Type B pancreatic cell (in vitro differentiated cells): ENCODE measurements around the gene EPHA6. TPM values are rescaled to one million over a fixed set of nuclear protein-coding genes. Genes with fewer than 3 reads are reported as not detected.
"Not testable (repeated sequence)": the region's sequence is repeated elsewhere in the genome, so short reads cannot be mapped to it uniquely, and the experiment has no call there.

ENCODE experiments used
- DNase-seq: peaks from one replicate; pipeline ENCODE4 v3.0.0; 2021; ENCODE audit warnings: mixed read lengths; ENCODE audit not compliant: unreplicated experiment; ENCODE audit errors: extremely low spot score
- H3K27ac Mint-ChIP-seq: 2 replicates; pipeline ENCODE4 v1.8.0; 2021; ENCODE audit warnings: mild to moderate bottlenecking, mixed read lengths
- H3K27me3 Mint-ChIP-seq: 2 replicates; pipeline ENCODE4 v1.8.0; 2021; ENCODE audit warnings: mixed read lengths
- H3K36me3 Mint-ChIP-seq: 2 replicates; pipeline ENCODE4 v1.8.0; 2021; ENCODE audit warnings: mixed read lengths
- H3K4me1 Mint-ChIP-seq: one replicate; pipeline ENCODE4 v1.8.0; 2021; ENCODE audit warnings: mixed read lengths; ENCODE audit not compliant: unreplicated experiment
- H3K4me3 Mint-ChIP-seq: 2 replicates; pipeline ENCODE4 v1.8.0; 2021; ENCODE audit warnings: mild to moderate bottlenecking, mixed read lengths
- H3K9me3 Mint-ChIP-seq: 2 replicates; pipeline ENCODE4 v1.8.0; 2021; ENCODE audit warnings: mixed read lengths
- total RNA-seq: library from RNA; stranded (reverse); gene quantifications from 2 replicates; pipeline ENCODE4 v1.2.1, GENCODE V29; 2021; ENCODE audit warnings: low replicate concordance
- TF ChIP-seq, protein P1 (sequence below): fragments of 200-600 bp; sonication (generic); conservative IDR thresholded peaks from 2 replicates; pipeline ENCODE4 v1.5.0; 2021; ENCODE audit warnings: antibody characterized with exemption, mild to moderate bottlenecking

Gene EPHA6
- total RNA-seq, 1 donor from 2014 or later: 9.9 TPM

DNA sequence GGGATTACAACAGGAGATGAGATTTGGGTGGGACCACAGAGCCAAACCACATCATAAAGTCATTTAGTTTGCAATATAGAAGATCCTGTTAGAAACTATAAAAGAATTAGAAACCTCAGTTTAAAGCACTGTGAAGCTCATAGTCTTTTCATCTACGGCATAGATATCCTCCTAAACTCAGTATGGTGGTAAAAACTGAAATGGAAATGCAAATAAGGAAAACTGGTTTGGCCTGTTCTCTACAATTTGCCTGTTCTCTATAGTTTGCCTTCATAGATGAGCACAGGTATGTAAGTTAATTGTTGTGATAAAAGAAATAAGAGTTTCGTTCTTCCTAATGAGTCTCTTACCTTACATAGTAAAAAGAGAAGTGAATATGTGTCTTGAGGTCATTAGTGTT lies 618.5 kb downstream of the EPHA6 start:
- Mint-ChIP-seq H3K27ac (no peak overlapping the region), H3K4me3 (no peak overlapping the region), H3K27me3 (no peaks in the 10 kb centered on the region), H3K4me1 (no peaks in the 10 kb centered on the region), H3K9me3 (no peaks in the 10 kb centered on the region), H3K36me3 (no peaks in the 10 kb centered on the region)
- DNase-seq: no peak
- TF ChIP-seq, protein P1, sequence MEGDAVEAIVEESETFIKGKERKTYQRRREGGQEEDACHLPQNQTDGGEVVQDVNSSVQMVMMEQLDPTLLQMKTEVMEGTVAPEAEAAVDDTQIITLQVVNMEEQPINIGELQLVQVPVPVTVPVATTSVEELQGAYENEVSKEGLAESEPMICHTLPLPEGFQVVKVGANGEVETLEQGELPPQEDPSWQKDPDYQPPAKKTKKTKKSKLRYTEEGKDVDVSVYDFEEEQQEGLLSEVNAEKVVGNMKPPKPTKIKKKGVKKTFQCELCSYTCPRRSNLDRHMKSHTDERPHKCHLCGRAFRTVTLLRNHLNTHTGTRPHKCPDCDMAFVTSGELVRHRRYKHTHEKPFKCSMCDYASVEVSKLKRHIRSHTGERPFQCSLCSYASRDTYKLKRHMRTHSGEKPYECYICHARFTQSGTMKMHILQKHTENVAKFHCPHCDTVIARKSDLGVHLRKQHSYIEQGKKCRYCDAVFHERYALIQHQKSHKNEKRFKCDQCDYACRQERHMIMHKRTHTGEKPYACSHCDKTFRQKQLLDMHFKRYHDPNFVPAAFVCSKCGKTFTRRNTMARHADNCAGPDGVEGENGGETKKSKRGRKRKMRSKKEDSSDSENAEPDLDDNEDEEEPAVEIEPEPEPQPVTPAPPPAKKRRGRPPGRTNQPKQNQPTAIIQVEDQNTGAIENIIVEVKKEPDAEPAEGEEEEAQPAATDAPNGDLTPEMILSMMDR: no peak

- no peaks in the 10 kb centered on the region for H3K9me3 Mint-ChIP-seq
- no peaks in the 10 kb centered on the region for H3K4me1 Mint-ChIP-seq
- TF ChIP-seq, protein P1: no peak
- H3K27me3 Mint-ChIP-seq: no peaks in the 10 kb centered on the region
- H3K36me3 Mint-ChIP-seq: no peaks in the 10 kb centered on the region
- H3K27ac Mint-ChIP-seq: no peak overlapping the region
- no peak overlapping the region for H3K4me3 Mint-ChIP-seq
- no peak for DNase-seq
Measured at GRCh38 chr3:97438131-97438530, 623.7 kb downstream of the EPHA6 start.

DNA sequence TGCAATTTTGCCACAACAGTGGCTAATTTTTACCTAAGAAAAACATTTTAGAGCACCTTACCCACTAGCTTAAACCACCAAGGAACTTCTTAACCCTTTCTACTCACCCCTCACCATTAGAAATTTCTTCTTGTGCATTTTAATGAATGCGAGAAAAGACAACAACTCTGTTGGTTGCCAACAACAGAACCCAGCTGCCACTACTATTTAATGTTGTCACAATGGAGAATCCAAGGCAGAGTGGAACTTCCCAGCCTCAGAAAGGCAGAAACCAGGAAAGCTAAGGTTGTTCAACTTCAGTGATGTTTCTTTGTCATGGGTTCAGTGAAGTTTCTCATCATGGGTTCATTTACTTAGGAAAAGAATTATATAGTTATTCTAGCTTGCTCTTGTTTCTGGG lies 625.0 kb downstream of the EPHA6 start:
- H3K4me1 Mint-ChIP-seq: no peaks in the 10 kb centered on the region

GRCh38 chr3:97464035-97464434 lies 649.6 kb downstream of the EPHA6 start:
- Mint-ChIP-seq H3K9me3 (no peaks in the 10 kb centered on the region), H3K4me1 (no peaks in the 10 kb centered on the region), H3K36me3 (no peaks in the 10 kb centered on the region), H3K4me3 (no peak overlapping the region), H3K27me3 (no peaks in the 10 kb centered on the region), H3K27ac (no peak overlapping the region)
- no peak for DNase-seq
- TF ChIP-seq, protein P1: no peak

More for the DNA sequence above, 625.0 kb downstream of the EPHA6 start:
- Mint-ChIP-seq H3K36me3 (no peaks in the 10 kb centered on the region), H3K4me3 (no peak overlapping the region), H3K27ac (no peak overlapping the region), H3K27me3 (no peaks in the 10 kb centered on the region), H3K9me3 (no peaks in the 10 kb centered on the region)
- no peak for DNase-seq
- TF ChIP-seq, protein P1: no peak

GRCh38 chr3:97470481-97470880 lies 656.1 kb downstream of the EPHA6 start:
- H3K27ac Mint-ChIP-seq: no peak overlapping the region
- no peaks in the 10 kb centered on the region for H3K27me3 Mint-ChIP-seq
- H3K4me1 Mint-ChIP-seq: no peaks in the 10 kb centered on the region
- H3K9me3 Mint-ChIP-seq: no peaks in the 10 kb centered on the region
- TF ChIP-seq, protein P1: no peak
- DNase-seq: no peak
- H3K36me3 Mint-ChIP-seq: no peaks in the 10 kb centered on the region
- H3K4me3 Mint-ChIP-seq: no peak overlapping the region

GRCh38 chr3:97479740-97480139 lies 665.3 kb downstream of the EPHA6 start:
- Mint-ChIP-seq H3K36me3 (no peaks in the 10 kb centered on the region), H3K4me3 (no peak overlapping the region), H3K27ac (no peak overlapping the region), H3K4me1 (no peaks in the 10 kb centered on the region), H3K27me3 (no peaks in the 10 kb centered on the region), H3K9me3 (no peaks in the 10 kb centered on the region)
- no peak for DNase-seq
- TF ChIP-seq, protein P1: no peak

DNA sequence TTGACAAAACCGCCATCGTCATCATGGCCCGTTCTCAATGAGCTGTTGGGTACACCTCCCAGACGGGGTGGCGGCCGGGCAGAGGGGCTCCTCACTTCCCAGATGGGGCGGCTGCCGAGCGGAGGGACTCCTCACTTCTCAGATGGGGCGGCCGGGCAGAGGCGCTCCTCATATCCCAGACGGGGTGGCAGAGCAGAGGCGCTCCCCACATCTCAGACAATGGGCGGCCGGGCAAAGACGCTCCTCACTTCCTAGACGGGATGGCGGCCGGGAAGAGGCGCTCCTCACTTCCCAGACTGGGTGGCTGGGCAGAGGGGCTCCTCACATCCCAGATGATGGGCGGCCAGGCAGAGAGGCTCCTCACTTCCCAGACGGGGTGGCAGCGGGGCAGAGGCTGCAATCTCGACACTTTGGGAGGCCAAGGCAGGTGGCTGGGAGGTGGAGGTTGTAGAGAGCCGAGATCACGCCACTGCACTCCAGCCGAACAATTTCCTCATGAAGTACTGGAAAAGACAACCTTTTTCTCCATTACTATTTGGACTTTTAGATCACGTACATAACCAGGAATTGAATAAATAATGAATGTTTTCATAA lies 666.4 kb downstream of the EPHA6 start:
- DNase-seq, H3K36me3 Mint-ChIP-seq, H3K27me3 Mint-ChIP-seq, H3K4me1 Mint-ChIP-seq, H3K4me3 Mint-ChIP-seq, H3K9me3 Mint-ChIP-seq, H3K27ac Mint-ChIP-seq: not testable (repeated sequence)
